Esophagus squamous epithelium (tissue), 4 donors: ENCODE measurements around the gene TRAPPC11.

Source experiments
- POLR2A ChIP-seq, 4 donors: fragments of 450-650 bp; IDR thresholded peaks; one replicate each; pipeline ENCODE4 v1.6.1; 2017; ENCODE audit warnings: antibody characterized with exemption in 4 of 4, mild to moderate bottlenecking in 4 of 4, moderate library complexity in 3 of 4
- TF ChIP-seq, protein P1 (sequence below), 6 experiments: fragments of 450-650 bp in 4 of 6; fragments of 200-600 bp in 2 of 6; sonication (generic) in 2 of 6; IDR thresholded peaks; one replicate each; pipeline ENCODE4 v1.5.1; 2016 to 2019; ENCODE audit warnings: antibody characterized with exemption in 6 of 6, mild to moderate bottlenecking in 4 of 6, moderate library complexity in 4 of 6

DNA sequence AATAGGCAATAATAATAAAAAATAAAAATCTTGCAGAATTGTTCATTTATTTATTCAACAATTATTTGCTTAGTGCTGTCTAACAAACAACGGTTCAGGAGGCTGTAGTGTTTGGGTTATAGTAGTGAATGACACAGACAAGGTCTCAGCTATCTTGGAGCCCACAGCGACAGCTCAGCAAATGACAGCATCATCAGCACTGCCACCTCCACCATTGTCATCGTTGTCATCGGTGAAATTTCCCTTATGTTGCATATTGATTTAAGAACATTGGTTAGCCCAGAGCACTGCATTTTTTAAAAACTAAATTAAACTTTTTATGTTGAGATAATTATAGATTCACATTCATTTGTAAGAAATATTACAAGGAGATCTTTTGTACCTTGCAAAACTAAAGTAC lies 79.9 kb downstream of the TRAPPC11 start:
- TF ChIP-seq, protein P1, sequence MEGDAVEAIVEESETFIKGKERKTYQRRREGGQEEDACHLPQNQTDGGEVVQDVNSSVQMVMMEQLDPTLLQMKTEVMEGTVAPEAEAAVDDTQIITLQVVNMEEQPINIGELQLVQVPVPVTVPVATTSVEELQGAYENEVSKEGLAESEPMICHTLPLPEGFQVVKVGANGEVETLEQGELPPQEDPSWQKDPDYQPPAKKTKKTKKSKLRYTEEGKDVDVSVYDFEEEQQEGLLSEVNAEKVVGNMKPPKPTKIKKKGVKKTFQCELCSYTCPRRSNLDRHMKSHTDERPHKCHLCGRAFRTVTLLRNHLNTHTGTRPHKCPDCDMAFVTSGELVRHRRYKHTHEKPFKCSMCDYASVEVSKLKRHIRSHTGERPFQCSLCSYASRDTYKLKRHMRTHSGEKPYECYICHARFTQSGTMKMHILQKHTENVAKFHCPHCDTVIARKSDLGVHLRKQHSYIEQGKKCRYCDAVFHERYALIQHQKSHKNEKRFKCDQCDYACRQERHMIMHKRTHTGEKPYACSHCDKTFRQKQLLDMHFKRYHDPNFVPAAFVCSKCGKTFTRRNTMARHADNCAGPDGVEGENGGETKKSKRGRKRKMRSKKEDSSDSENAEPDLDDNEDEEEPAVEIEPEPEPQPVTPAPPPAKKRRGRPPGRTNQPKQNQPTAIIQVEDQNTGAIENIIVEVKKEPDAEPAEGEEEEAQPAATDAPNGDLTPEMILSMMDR (IDR thresholded peaks at IDR 0.05): no peak
- TF ChIP-seq POLR2A (IDR thresholded peaks at IDR 0.05): no peak
